GM12891 (cell line): ENCODE data around the gene SLC28A1.

Source experiments
- POLR2A ChIP-seq: IDR thresholded peaks from 2 replicates; pipeline ENCODE4 v1.6.1; 2011; ENCODE audit warnings: low read depth, low read length, control low read depth
- POLR2AphosphoS5 ChIP-seq: IDR thresholded peaks from 2 replicates; pipeline ENCODE4 v1.6.1; 2011; ENCODE audit warnings: low read depth, low read length, control low read depth

- TF ChIP-seq POLR2A (no peak), POLR2AphosphoS5 (no peak)
Measured at GRCh38 chr15:84899750-84900149, 15.3 kb downstream of the SLC28A1 start.
